Activated naive CD8-positive, alpha-beta T cell treated with anti-CD3 and anti-CD28 coated beads, Interleukin-2, amount 10 ng/mL, durations not matched to agents 7 days and 5 days (primary cell): Measurements from ENCODE around the gene TXLNA. TPM values are rescaled to one million over a fixed set of nuclear protein-coding genes. Genes with fewer than 3 reads are reported as not detected.

Experiments
- ATAC-seq: fragments of 150-1000 bp; cut with Tn5 transposase; one replicate; pipeline ENCODE4 v1.10.0; 2021; ENCODE audit warnings: low read depth, moderate library complexity
- POLR2A ChIA-PET: fragments of 350-600 bp; sonication (Branson Sonifier 250); formaldehyde crosslinking; loops from one replicate; lab custom pipeline; 2021; ENCODE audit warnings: antibody characterized with exemption; lab: Charles Lee
- DNase-seq: peaks from one replicate; pipeline ENCODE4 v3.0.0; 2021
- H3K27ac Mint-ChIP-seq: one replicate; pipeline ENCODE4 v1.8.0; 2022; ENCODE audit warnings: mild to moderate bottlenecking, mixed read lengths
- H3K27me3 Mint-ChIP-seq: one replicate; pipeline ENCODE4 v1.8.0; 2022; ENCODE audit warnings: mild to moderate bottlenecking, moderate library complexity, mixed read lengths
- H3K36me3 Mint-ChIP-seq: one replicate; pipeline ENCODE4 v1.8.0; 2021; ENCODE audit warnings: mild to moderate bottlenecking, mixed read lengths
- H3K4me1 Mint-ChIP-seq: one replicate; pipeline ENCODE4 v1.8.0; 2021; ENCODE audit warnings: mixed read lengths
- H3K4me3 Mint-ChIP-seq: one replicate; pipeline ENCODE4 v1.8.0; 2022; ENCODE audit warnings: mild to moderate bottlenecking, moderate library complexity, mixed read lengths
- H3K9me3 Mint-ChIP-seq: one replicate; pipeline ENCODE4 v1.8.0; 2021; ENCODE audit warnings: mixed read lengths
- total RNA-seq, 2 experiments: library from RNA; stranded (reverse); gene quantifications; one replicate each; pipeline ENCODE4 v1.2.3, GENCODE V29; 2021

The TXLNA gene
- total RNA-seq, 2 experiments from 2014 or later, result 62.5 to 68.8 TPM

DNA sequence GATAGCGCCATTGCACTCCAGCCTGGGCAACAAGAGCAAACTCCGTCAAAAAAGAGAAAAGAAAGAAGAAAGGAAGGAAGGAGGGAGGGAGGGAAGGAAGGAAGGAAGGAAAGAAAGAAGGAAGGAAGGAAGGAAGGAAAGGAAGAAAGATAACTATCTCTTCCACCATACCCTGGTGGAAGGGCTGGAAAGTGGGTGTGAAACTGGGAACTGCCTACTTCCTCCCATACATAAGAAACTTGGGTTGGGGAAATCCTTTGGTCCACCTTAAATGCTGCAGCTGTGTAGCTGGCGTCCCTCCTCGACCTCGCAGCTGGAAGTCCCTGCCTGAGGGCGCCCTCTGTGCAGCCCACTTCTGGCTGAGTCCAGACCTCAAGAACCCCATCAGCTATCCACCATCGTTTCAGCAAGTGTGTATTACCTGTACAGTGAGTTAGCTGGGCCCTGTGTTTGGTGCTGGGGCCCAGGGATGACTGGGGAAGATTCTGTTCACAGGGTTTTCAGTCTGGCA is 62.9 kb downstream of the TXLNA start:
- POLR2A ChIA-PET, result interaction anchor here (0.6 to 6.5 kb wide), 9 partner anchors 8 to 89 kb away, joined by 3 to 69 read pairs (median 3); partner anchors contain the start of genes CCDC28B and LCK
- DNase-seq, result no peak
- Mint-ChIP-seq H3K27ac (no peak overlapping the region), H3K36me3 (no peaks in the 10 kb centered on the region), H3K4me3 (peak overlapping the region; percentile 6), H3K4me1 (peaks cover 25% of the 10 kb centered on the region), H3K27me3 (no peaks in the 10 kb centered on the region), H3K9me3 (no peaks in the 10 kb centered on the region)
- no peak for ATAC-seq

GRCh38 chr1:32246888-32247273 is 67.4 kb downstream of the TXLNA start, which contains the start of gene FAM167B:
Gene FAM167B (plus strand): TSS chr1:32247222. CDS start chr1:32247422, 200 bp downstream.
- H3K36me3 Mint-ChIP-seq, result peaks cover 8% of the 10 kb centered on the region
- ATAC-seq (no peak), DNase-seq (no peak)
- peak within 1 kb of the TSS; percentile 86 for H3K4me3 Mint-ChIP-seq
- H3K27ac Mint-ChIP-seq, result peak within 1 kb of the TSS; percentile 99
- H3K9me3 Mint-ChIP-seq, result no peaks in the 10 kb centered on the region
- POLR2A ChIA-PET, result interaction anchor here (1.8 kb wide), 1 partner anchor 41 kb away, joined by 6 read pairs; the partner anchor contains the start of gene IQCC
- H3K27me3 Mint-ChIP-seq, result no peaks in the 10 kb centered on the region
- peaks cover 46% of the 10 kb centered on the region for H3K4me1 Mint-ChIP-seq

DNA sequence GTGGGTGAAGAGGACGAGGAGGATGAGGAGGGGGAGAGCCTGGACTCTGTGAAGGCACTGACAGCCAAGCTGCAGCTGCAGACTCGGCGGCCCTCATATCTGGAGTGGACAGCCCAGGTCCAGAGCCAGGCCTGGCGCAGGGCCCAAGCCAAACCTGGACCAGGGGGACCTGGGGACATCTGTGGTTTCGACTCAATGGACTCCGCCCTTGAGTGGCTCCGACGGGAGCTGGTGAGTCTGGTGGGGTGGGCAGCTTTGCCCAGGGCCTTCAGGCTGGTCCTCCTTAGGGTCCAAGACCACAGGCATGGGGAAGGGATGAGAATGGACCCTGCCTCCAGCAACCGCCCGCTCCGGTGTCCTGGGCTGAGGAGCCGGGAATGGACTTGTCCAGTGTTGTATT is 68.0 kb downstream of the TXLNA start:
- Mint-ChIP-seq H3K36me3 (peaks cover 13% of the 10 kb centered on the region), H3K4me3 (peak overlapping the region; percentile 86), H3K27me3 (no peaks in the 10 kb centered on the region), H3K27ac (peak overlapping the region; percentile 99), H3K9me3 (no peaks in the 10 kb centered on the region), H3K4me1 (peaks cover 44% of the 10 kb centered on the region)
- POLR2A ChIA-PET, result interaction anchor here (1.4 to 7.2 kb wide), 6 partner anchors 17 to 89 kb away, joined by 4 to 183 read pairs (median 15); partner anchors contain the start of genes HDAC1, IQCC and MARCKSL1
- DNase-seq (no peak), ATAC-seq (no peak)

Other genes starting within 250 kb of the TXLNA start
- gene PTP4A2, start 241.3 kb upstream of the TXLNA start, total RNA-seq, result 100 to 1,000 TPM; 356 to 363 TPM
- gene KHDRBS1, start 165.8 kb upstream of the TXLNA start, total RNA-seq, result 100 to 1,000 TPM; 162 TPM
- 10 to 100 TPM; 27.1 to 28.4 TPM for gene TMEM39B, start 106.7 kb upstream of the TXLNA start, total RNA-seq
- 10 to 100 TPM; 63.8 to 69.8 TPM for gene KPNA6, start 71.6 kb upstream of the TXLNA start, total RNA-seq
- 10 to 100 TPM; 48.6 to 55.6 TPM for gene CCDC28B, start 20.9 kb downstream of the TXLNA start, total RNA-seq
- gene IQCC, start 26.0 kb downstream of the TXLNA start, total RNA-seq, result 1 to 10 TPM; 4.9 to 6.0 TPM
- gene DCDC2B, start 29.4 kb downstream of the TXLNA start, total RNA-seq, result under 1 TPM; 0.17 to 0.22 TPM
- 10 to 100 TPM; 15.7 to 16.5 TPM for gene TMEM234, start 42.7 kb downstream of the TXLNA start, total RNA-seq
- 100 to 1,000 TPM; 123 to 130 TPM for gene EIF3I, start 42.7 kb downstream of the TXLNA start, total RNA-seq
- gene FAM167B, start 67.5 kb downstream of the TXLNA start, total RNA-seq, result 1 to 10 TPM in 1 of 2 experiments, under 1 TPM in 1; 0.88 to 1.1 TPM
- gene LCK, start 71.6 kb downstream of the TXLNA start, total RNA-seq, result 100 to 1,000 TPM; 460 to 472 TPM
- 100 to 1,000 TPM; 195 to 197 TPM for gene HDAC1, start 112.4 kb downstream of the TXLNA start, total RNA-seq
- 10 to 100 TPM; 21.7 to 22.0 TPM for gene MARCKSL1, start 156.6 kb downstream of the TXLNA start, total RNA-seq
- 10 to 100 TPM; 17.4 to 17.6 TPM for gene FAM229A, start 182.8 kb downstream of the TXLNA start, total RNA-seq
- gene TSSK3, start 182.9 kb downstream of the TXLNA start, total RNA-seq, result 1 to 10 TPM in 1 of 2 experiments, under 1 TPM in 1; 0.51 to 1.6 TPM
- gene BSDC1, start 214.8 kb downstream of the TXLNA start, total RNA-seq, result 10 to 100 TPM; 58.0 to 63.2 TPM